Loucy (cell line): ENCODE measurements around the gene C1orf35.

Source experiments
- EZH2phosphoT487 ChIP-seq: fragments of 200-600 bp; IDR thresholded peaks from 2 replicates; pipeline ENCODE4 v1.6.1; 2018; ENCODE audit warnings: antibody characterized with exemption, mild to moderate bottlenecking, moderate library complexity, borderline replicate concordance
- TF ChIP-seq, protein P1 (sequence below): fragments of 200-600 bp; sonication (generic); conservative IDR thresholded peaks from 2 replicates; pipeline ENCODE4 v1.5.1; 2014; ENCODE audit warnings: mild to moderate bottlenecking, antibody characterized with exemption, low read length

- TF ChIP-seq, protein P1, sequence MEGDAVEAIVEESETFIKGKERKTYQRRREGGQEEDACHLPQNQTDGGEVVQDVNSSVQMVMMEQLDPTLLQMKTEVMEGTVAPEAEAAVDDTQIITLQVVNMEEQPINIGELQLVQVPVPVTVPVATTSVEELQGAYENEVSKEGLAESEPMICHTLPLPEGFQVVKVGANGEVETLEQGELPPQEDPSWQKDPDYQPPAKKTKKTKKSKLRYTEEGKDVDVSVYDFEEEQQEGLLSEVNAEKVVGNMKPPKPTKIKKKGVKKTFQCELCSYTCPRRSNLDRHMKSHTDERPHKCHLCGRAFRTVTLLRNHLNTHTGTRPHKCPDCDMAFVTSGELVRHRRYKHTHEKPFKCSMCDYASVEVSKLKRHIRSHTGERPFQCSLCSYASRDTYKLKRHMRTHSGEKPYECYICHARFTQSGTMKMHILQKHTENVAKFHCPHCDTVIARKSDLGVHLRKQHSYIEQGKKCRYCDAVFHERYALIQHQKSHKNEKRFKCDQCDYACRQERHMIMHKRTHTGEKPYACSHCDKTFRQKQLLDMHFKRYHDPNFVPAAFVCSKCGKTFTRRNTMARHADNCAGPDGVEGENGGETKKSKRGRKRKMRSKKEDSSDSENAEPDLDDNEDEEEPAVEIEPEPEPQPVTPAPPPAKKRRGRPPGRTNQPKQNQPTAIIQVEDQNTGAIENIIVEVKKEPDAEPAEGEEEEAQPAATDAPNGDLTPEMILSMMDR: no peak
- TF ChIP-seq EZH2phosphoT487: no peak
These were observed 39.6 kb upstream of the C1orf35 start for GRCh38 chr1:228142701-228143136.
